ENCODE results near the gene NINL.

DNA sequence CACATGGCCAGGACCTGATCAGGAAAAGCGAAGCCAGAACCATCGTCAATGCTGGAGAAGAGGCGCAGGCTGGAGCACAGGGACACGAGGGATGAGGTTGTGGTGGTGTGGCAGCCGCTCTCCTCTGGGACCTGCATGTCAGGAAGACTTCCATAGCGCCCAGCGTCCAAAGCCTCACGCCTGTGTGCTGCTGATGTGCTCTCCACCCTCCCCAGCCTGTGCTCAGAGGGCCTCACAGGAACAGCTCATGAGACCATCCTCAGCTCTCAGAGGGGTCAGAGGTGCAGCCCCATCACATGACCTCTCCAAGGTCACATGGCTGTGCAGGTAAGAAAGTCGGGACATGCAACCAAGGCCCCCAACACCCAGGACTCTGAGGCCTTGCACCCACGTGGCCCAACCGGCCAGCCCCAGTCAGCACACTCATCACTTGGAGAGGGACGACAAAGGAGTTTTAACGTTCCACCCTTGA is 84.4 kb downstream of the NINL start:
- TF ChIP-seq, protein P1, sequence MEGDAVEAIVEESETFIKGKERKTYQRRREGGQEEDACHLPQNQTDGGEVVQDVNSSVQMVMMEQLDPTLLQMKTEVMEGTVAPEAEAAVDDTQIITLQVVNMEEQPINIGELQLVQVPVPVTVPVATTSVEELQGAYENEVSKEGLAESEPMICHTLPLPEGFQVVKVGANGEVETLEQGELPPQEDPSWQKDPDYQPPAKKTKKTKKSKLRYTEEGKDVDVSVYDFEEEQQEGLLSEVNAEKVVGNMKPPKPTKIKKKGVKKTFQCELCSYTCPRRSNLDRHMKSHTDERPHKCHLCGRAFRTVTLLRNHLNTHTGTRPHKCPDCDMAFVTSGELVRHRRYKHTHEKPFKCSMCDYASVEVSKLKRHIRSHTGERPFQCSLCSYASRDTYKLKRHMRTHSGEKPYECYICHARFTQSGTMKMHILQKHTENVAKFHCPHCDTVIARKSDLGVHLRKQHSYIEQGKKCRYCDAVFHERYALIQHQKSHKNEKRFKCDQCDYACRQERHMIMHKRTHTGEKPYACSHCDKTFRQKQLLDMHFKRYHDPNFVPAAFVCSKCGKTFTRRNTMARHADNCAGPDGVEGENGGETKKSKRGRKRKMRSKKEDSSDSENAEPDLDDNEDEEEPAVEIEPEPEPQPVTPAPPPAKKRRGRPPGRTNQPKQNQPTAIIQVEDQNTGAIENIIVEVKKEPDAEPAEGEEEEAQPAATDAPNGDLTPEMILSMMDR (conservative IDR thresholded peaks at IDR 0.05; ENCODE audit: low read depth, low read length), result no peak
- no peak for TF ChIP-seq EZH2 (IDR thresholded peaks at IDR 0.05; ENCODE audit: borderline replicate concordance, low read depth, low read length, poor library complexity, severe bottlenecking)

Measured in A673 (cell line).